T-cell (primary cell): ENCODE data around the gene CPNE4. TPM values are rescaled to one million over a fixed set of nuclear protein-coding genes. Genes with fewer than 3 reads are reported as not detected.

Experiments used
- ATAC-seq, 4 experiments: fragments of 200-7000 bp in 3 of 4; fragments of 150-1000 bp in 1 of 4; cut with Tn5 transposase; replicated peaks in 1 of 4; 1 replicate in 3 of 4; 2 replicates in 1 of 4; pipeline ENCODE4 v1.10.0; 2021; ENCODE audit warnings: moderate library complexity in 3 of 4, mild to moderate bottlenecking in 2 of 4, moderate number of reproducible peaks in 1 of 4
- CTCF ChIA-PET, 2 donors: fragments of 300-600 bp; sonication (Branson Sonifier 250); formaldehyde crosslinking; loops; one replicate each; lab custom pipeline; 2022; ENCODE audit warnings: antibody characterized with exemption in 2 of 2; lab: Charles Lee
- POLR2A ChIA-PET, 2 donors: fragments of 300-600 bp; sonication (Branson Sonifier 250); formaldehyde crosslinking; loops; one replicate each; lab custom pipeline; 2022; ENCODE audit warnings: antibody characterized with exemption in 2 of 2; lab: Charles Lee
- DNase-seq, 35 experiments: peaks; one replicate each; pipeline versions ENCODE4 v3.0.0 to v3.0.0-alpha.2; 2013 to 2023
- H3K27ac ChIP-seq: one replicate; pipeline ENCODE4 v1.5.1; 2013; ENCODE audit warnings: low read length
- H3K27me3 ChIP-seq, 2 experiments: replicated peaks in 1 of 2; 1 replicate in 1 of 2; 2 replicates in 1 of 2; pipeline versions ENCODE4 v1.6.1 to v1.7.0; 2013; ENCODE audit warnings: low read length in 1 of 2, mixed read lengths in 1 of 2; ENCODE audit not compliant: control insufficient read depth in 2 of 2, insufficient read depth in 2 of 2; ENCODE audit errors: extremely low read depth in 1 of 2
- H3K36me3 ChIP-seq, 2 donors: 1 replicate in 1 of 2; 2 replicates in 1 of 2; pipeline versions ENCODE4 v1.6.1 to v1.7.0; 2013; ENCODE audit warnings: low read length in 1 of 2; ENCODE audit not compliant: control insufficient read depth in 2 of 2, insufficient read depth in 1 of 2; ENCODE audit errors: extremely low read depth in 1 of 2
- H3K4me1 ChIP-seq, 2 experiments: 1 replicate in 1 of 2; 2 replicates in 1 of 2; pipeline versions ENCODE4 v1.6.1 to v1.7.0; 2013; ENCODE audit warnings: low read length in 2 of 2, mixed read lengths in 1 of 2; ENCODE audit not compliant: insufficient read depth in 2 of 2, control insufficient read depth in 1 of 2; ENCODE audit errors: extremely low read depth in 1 of 2
- H3K4me3 ChIP-seq, 2 donors: 1 replicate in 1 of 2; 2 replicates in 1 of 2; pipeline versions ENCODE4 v1.5.1 to v1.7.0; 2013; ENCODE audit warnings: mild to moderate bottlenecking in 2 of 2, low read length in 1 of 2, moderate library complexity in 1 of 2; ENCODE audit not compliant: control insufficient read depth in 1 of 2; ENCODE audit errors: extremely low read depth in 1 of 2
- H3K9me3 ChIP-seq: 2 replicates; pipeline ENCODE4 v1.7.0; 2013
- H3K27ac Mint-ChIP-seq, 2 donors: one replicate each; pipeline ENCODE4 v1.8.0; 2020 to 2021; ENCODE audit warnings: mild to moderate bottlenecking in 2 of 2, mixed read lengths in 2 of 2
- H3K27me3 Mint-ChIP-seq, 2 donors: one replicate each; pipeline ENCODE4 v1.8.0; 2021 to 2022; ENCODE audit warnings: mixed read lengths in 2 of 2
- H3K36me3 Mint-ChIP-seq: one replicate; pipeline ENCODE4 v1.8.0; 2021; ENCODE audit warnings: mixed read lengths
- H3K4me1 Mint-ChIP-seq, 3 donors: one replicate each; pipeline ENCODE4 v1.8.0; 2020 to 2022; ENCODE audit warnings: mixed read lengths in 3 of 3, mild to moderate bottlenecking in 1 of 3
- H3K4me3 Mint-ChIP-seq, 3 donors: one replicate each; pipeline ENCODE4 v1.8.0; 2020 to 2022; ENCODE audit warnings: mild to moderate bottlenecking in 3 of 3, mixed read lengths in 3 of 3, moderate library complexity in 3 of 3
- H3K9me3 Mint-ChIP-seq, 3 donors: one replicate each; pipeline ENCODE4 v1.8.0; 2020 to 2022; ENCODE audit warnings: mixed read lengths in 3 of 3
- WGBS: methylation state at CpG from one replicate; pipeline ENCODE4 v1.1.5; 2013; ENCODE audit warnings: missing lambda C conversion rate; ENCODE audit not compliant: insufficient coverage; 5-methylcytosine and 5-hydroxymethylcytosine counted together
- total RNA-seq, 35 experiments: library from RNA in 6 of 35; stranded (reverse) in 6 of 35; fragments of 120-200 nt in 1 of 35; gene quantifications; one replicate each; pipeline versions ENCODE4 v1.2.1 to v1.2.4 and lab custom pipeline; 2013 to 2026

The CPNE4 gene
- total RNA-seq, 5 donors from 2014 or later (not counting 1 experiment from before 2014, with no cell fraction given): not detected

- ATAC-seq: no peak
- H3K36me3 ChIP-seq: no peaks in the 10 kb centered on the region
- no CpG with 5 or more reads among the region's 3 CpGs for WGBS
- no peak for DNase-seq
- H3K27me3 ChIP-seq: no peaks in the 10 kb centered on the region
- Mint-ChIP-seq H3K27ac (no peak overlapping the region), H3K27me3 (peaks cover 16 to 23% of the 10 kb centered on the region in 2 donors), H3K4me1 (no peaks in the 10 kb centered on the region), H3K36me3 (no peaks in the 10 kb centered on the region), H3K4me3 (no peak overlapping the region), H3K9me3 (peaks cover 0 to 3% (median 0%) of the 10 kb centered on the region in 3 donors)
- no peaks in the 10 kb centered on the region for H3K9me3 ChIP-seq
- ChIA-PET POLR2A (no interaction called here), CTCF (no interaction called here)
- H3K27ac ChIP-seq: no peak overlapping the region
- H3K4me3 ChIP-seq: no peak overlapping the region
- no peaks in the 10 kb centered on the region for H3K4me1 ChIP-seq
Measured at GRCh38 chr3:131630097-131630496, 404.7 kb downstream of the CPNE4 start.

GRCh38 chr3:131623431-131623830 is 411.4 kb downstream of the CPNE4 start:
- H3K4me3 Mint-ChIP-seq: no peak overlapping the region
- no peak for DNase-seq
- no CpG with 5 or more reads among the region's 1 CpG for WGBS
- Histone ChIP-seq H3K4me3 (no peak overlapping the region), H3K36me3 (no peaks in the 10 kb centered on the region), H3K27me3 (no peaks in the 10 kb centered on the region), H3K9me3 (no peaks in the 10 kb centered on the region), H3K27ac (no peak overlapping the region), H3K4me1 (no peaks in the 10 kb centered on the region)
- ATAC-seq: no peak
- POLR2A ChIA-PET: no interaction called here
- H3K27ac Mint-ChIP-seq: no peak overlapping the region
- CTCF ChIA-PET: no interaction called here
- peaks cover 0 to 3% (median 0%) of the 10 kb centered on the region in 3 donors for H3K9me3 Mint-ChIP-seq
- H3K4me1 Mint-ChIP-seq: no peaks in the 10 kb centered on the region
- no peaks in the 10 kb centered on the region for H3K36me3 Mint-ChIP-seq
- peaks cover 5 to 7% of the 10 kb centered on the region in 2 donors for H3K27me3 Mint-ChIP-seq

DNA sequence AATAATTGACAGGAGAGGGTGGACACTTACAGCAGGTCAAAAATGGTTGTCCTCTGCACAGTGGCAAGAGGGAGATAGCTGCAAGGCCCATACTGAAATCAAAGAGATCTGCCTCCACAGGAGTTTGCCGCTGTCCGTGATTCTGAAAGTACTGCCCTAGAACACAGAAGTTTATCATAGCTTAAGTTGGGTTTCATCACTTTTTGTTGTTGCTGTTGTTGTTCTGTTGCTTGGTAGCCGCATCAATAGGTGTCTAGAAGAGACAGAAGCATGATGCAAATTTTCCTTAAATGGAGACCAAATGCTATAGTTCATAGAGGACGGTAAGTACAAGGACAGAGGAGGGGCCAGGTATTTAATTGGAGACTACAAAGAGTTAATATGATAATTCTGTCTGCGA is 412.1 kb downstream of the CPNE4 start:
- no peak for ATAC-seq
- H3K4me3 Mint-ChIP-seq: no peak overlapping the region
- Histone ChIP-seq H3K4me1 (no peaks in the 10 kb centered on the region), H3K4me3 (no peak overlapping the region), H3K36me3 (no peaks in the 10 kb centered on the region), H3K9me3 (no peaks in the 10 kb centered on the region), H3K27ac (no peak overlapping the region), H3K27me3 (no peaks in the 10 kb centered on the region)
- H3K9me3 Mint-ChIP-seq: peaks cover 0 to 3% (median 0%) of the 10 kb centered on the region in 3 donors
- DNase-seq: no peak
- H3K27ac Mint-ChIP-seq: no peak overlapping the region
- H3K27me3 Mint-ChIP-seq: peaks cover 6 to 11% of the 10 kb centered on the region in 2 donors
- 92% methylated on average over 2 of the region's 5 CpGs for WGBS
- POLR2A ChIA-PET: no interaction called here
- no peaks in the 10 kb centered on the region for H3K36me3 Mint-ChIP-seq
- CTCF ChIA-PET: no interaction called here
- no peaks in the 10 kb centered on the region for H3K4me1 Mint-ChIP-seq

DNA sequence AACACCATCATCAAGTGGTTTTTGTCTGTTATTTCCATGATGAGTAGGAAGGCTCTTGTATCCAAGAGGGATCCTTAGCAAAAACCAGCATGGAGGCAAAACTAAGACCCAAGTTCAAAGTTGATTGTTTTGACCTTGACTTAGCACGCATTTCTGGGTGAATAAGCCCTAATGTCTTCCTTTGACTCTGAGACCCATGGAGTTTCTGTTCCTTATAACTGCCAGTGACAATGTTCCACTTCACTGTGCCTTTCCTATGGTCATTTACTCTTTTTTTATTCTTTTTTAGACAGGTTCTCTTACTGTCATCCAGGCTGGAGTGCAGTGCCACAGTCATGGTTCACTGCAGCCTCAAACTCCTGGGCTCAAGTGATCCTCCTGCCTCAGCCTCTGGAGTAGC is 413.8 kb downstream of the CPNE4 start:
- no peaks in the 10 kb centered on the region for H3K4me1 ChIP-seq
- Mint-ChIP-seq H3K27me3 (peaks cover 8 to 18% of the 10 kb centered on the region in 2 donors), H3K9me3 (no peaks in the 10 kb centered on the region), H3K27ac (no peak overlapping the region), H3K4me3 (no peak overlapping the region), H3K36me3 (no peaks in the 10 kb centered on the region), H3K4me1 (no peaks in the 10 kb centered on the region)
- CTCF ChIA-PET: no interaction called here
- 63% methylated on average over 1 of the region's 1 CpG for WGBS
- no peak overlapping the region for H3K27ac ChIP-seq
- no peak for ATAC-seq
- no peaks in the 10 kb centered on the region for H3K36me3 ChIP-seq
- no peak for DNase-seq
- POLR2A ChIA-PET: interaction anchor here in 1 of 2 donors (0.7 kb wide), 1 partner anchor 35 kb away, joined by 4 read pairs; no protein-coding TSS in a partner anchor
- H3K27me3 ChIP-seq: no peaks in the 10 kb centered on the region
- no peaks in the 10 kb centered on the region for H3K9me3 ChIP-seq
- no peak overlapping the region for H3K4me3 ChIP-seq

DNA sequence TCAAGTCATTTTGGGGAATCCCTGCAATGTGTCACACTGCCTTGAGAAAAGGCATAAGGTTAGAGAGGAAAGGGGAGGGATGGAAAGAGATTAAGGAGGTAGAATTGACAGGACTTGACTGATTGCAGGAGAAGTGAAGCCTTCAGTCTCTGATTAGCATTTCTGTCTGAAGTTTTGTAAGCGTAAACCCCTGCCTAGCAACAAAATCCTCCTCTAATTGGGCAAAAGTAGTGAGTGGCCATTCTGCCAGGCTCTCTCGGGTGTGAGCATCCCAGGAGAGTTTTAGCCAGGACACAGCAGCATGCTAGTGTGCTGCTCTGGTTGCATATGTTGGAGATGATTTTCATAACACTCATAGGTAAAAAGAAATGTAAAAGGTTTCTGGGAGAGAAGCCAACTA is 415.0 kb downstream of the CPNE4 start:
- Histone ChIP-seq H3K36me3 (no peaks in the 10 kb centered on the region), H3K27me3 (no peaks in the 10 kb centered on the region), H3K4me1 (no peaks in the 10 kb centered on the region), H3K27ac (no peak overlapping the region), H3K9me3 (no peaks in the 10 kb centered on the region), H3K4me3 (no peak overlapping the region)
- ATAC-seq (no peak), DNase-seq (no peak)
- no peaks in the 10 kb centered on the region for H3K9me3 Mint-ChIP-seq
- no CpG with 5 or more reads among the region's 2 CpGs for WGBS
- no peaks in the 10 kb centered on the region for H3K36me3 Mint-ChIP-seq
- ChIA-PET POLR2A (no interaction called here), CTCF (no interaction called here)
- H3K27ac Mint-ChIP-seq: no peak overlapping the region
- no peak overlapping the region for H3K4me3 Mint-ChIP-seq
- no peaks in the 10 kb centered on the region for H3K4me1 Mint-ChIP-seq
- peaks cover 8 to 18% of the 10 kb centered on the region in 2 donors for H3K27me3 Mint-ChIP-seq

DNA sequence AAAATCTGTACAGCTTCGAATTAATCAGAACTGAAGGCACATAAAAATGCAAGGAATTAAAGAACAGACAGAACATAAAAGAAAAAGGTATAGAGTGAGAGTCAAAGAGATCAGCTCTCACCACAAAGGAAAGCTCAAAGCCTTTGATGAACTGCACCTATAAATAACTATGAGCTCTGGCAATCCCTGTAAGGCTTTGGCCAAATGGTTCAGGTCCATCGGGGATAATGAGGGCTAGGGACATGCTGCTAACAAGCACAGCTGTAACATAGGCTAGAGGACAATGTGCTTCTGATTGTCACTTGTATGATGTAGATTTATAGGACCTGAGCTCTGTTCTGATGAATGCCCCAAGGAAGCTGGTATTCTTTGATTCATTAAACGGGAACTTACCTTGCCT is 418.1 kb downstream of the CPNE4 start:
- no peaks in the 10 kb centered on the region for H3K27me3 ChIP-seq
- no peaks in the 10 kb centered on the region for H3K36me3 Mint-ChIP-seq
- no peaks in the 10 kb centered on the region for H3K9me3 Mint-ChIP-seq
- no peaks in the 10 kb centered on the region for H3K4me1 Mint-ChIP-seq
- no peaks in the 10 kb centered on the region for H3K36me3 ChIP-seq
- no peak for ATAC-seq
- peaks cover 12 to 24% of the 10 kb centered on the region in 2 donors for H3K27me3 Mint-ChIP-seq
- no peak overlapping the region for H3K4me3 ChIP-seq
- ChIA-PET CTCF (no interaction called here), POLR2A (no interaction called here)
- H3K4me3 Mint-ChIP-seq: no peak overlapping the region
- WGBS: 43% methylated on average over 1 of the region's 3 CpGs
- H3K27ac ChIP-seq: no peak overlapping the region
- no peak overlapping the region for H3K27ac Mint-ChIP-seq
- no peaks in the 10 kb centered on the region for H3K4me1 ChIP-seq
- no peak for DNase-seq
- no peaks in the 10 kb centered on the region for H3K9me3 ChIP-seq

- H3K27ac ChIP-seq: no peak overlapping the region
- ChIA-PET POLR2A (no interaction called here), CTCF (no interaction called here)
- H3K9me3 ChIP-seq: no peaks in the 10 kb centered on the region
- H3K27me3 Mint-ChIP-seq: peaks cover 7 to 24% of the 10 kb centered on the region in 2 donors
- H3K4me3 Mint-ChIP-seq: no peak overlapping the region
- no peak overlapping the region for H3K27ac Mint-ChIP-seq
- DNase-seq (no peak), ATAC-seq (no peak)
- no peaks in the 10 kb centered on the region for H3K36me3 Mint-ChIP-seq
- no peaks in the 10 kb centered on the region for H3K36me3 ChIP-seq
- no peaks in the 10 kb centered on the region for H3K9me3 Mint-ChIP-seq
- H3K4me3 ChIP-seq: no peak overlapping the region
- H3K27me3 ChIP-seq: no peaks in the 10 kb centered on the region
- no peaks in the 10 kb centered on the region for H3K4me1 ChIP-seq
- no peaks in the 10 kb centered on the region for H3K4me1 Mint-ChIP-seq
- WGBS: no CpG with 5 or more reads among the region's 1 CpG
Measured at GRCh38 chr3:131612745-131613144, 422.1 kb downstream of the CPNE4 start.
